GM12865 (cell line): ENCODE data around the gene ARRDC5.
"Not testable (repeated sequence)": the region's sequence is repeated elsewhere in the genome, so short reads cannot be mapped to it uniquely, and the experiment has no call there.

Experiments used
- DNase-seq: peaks from one replicate; pipeline ENCODE4 v3.0.0; 2010; ENCODE audit warnings: low read depth
- H3K4me3 ChIP-seq: 2 replicates; pipeline ENCODE4 v1.5.1; 2011; ENCODE audit warnings: mild to moderate bottlenecking, low read depth, low read length, control low read depth
- CTCF ChIP-seq: IDR thresholded peaks from 2 replicates; pipeline ENCODE4 v1.5.1; 2011; ENCODE audit warnings: low read length, control low read depth, low read depth, inconsistent platforms; ENCODE audit not compliant: insufficient read depth; ENCODE audit errors: missing control alignments

Gene ARRDC5

GRCh38 chr19:4902796-4903195, at the start of gene ARRDC5:
ARRDC5 (minus strand) TSS chr19:4902896; CDS start chr19:4902825, 71 bp downstream.
- H3K4me3 ChIP-seq = no peak within 1 kb of the TSS
- DNase-seq = no peak
- no peak for TF ChIP-seq CTCF

GRCh38 chr19:4951656-4952055, 49.0 kb upstream of the ARRDC5 start:
- DNase-seq = no peak
- no peak overlapping the region for H3K4me3 ChIP-seq
- no peak for TF ChIP-seq CTCF

- H3K4me3 ChIP-seq, DNase-seq: not testable (repeated sequence)
Measured at GRCh38 chr19:4950650-4951049, 48.0 kb upstream of the ARRDC5 start.

GRCh38 chr19:4941638-4942169, 39.0 kb upstream of the ARRDC5 start:
- not testable (repeated sequence) for DNase-seq, H3K4me3 ChIP-seq

GRCh38 chr19:4939466-4939865, 36.8 kb upstream of the ARRDC5 start:
- no peak for DNase-seq
- H3K4me3 ChIP-seq = no peak overlapping the region
- no peak for TF ChIP-seq CTCF

- not testable (repeated sequence) for H3K4me3 ChIP-seq, DNase-seq
Measured at GRCh38 chr19:4938461-4938860, 35.8 kb upstream of the ARRDC5 start.

GRCh38 chr19:4937060-4937459, 34.4 kb upstream of the ARRDC5 start:
- DNase-seq = no peak
- H3K4me3 ChIP-seq = no peak overlapping the region
- no peak for TF ChIP-seq CTCF

- no peak for DNase-seq
- TF ChIP-seq CTCF = no peak
Measured at GRCh38 chr19:4935444-4935843, 32.7 kb upstream of the ARRDC5 start.

GRCh38 chr19:4933528-4933927, 30.8 kb upstream of the ARRDC5 start:
- DNase-seq = no peak
- no peak for TF ChIP-seq CTCF
- no peak overlapping the region for H3K4me3 ChIP-seq

More at GRCh38 chr19:4935444-4935843, 32.7 kb upstream of the ARRDC5 start:
- no peak overlapping the region for H3K4me3 ChIP-seq
